Lung (tissue), 12 donors: Measurements from ENCODE around the gene MYH14. TPM values are rescaled to one million over a fixed set of nuclear protein-coding genes. Genes with fewer than 3 reads are reported as not detected.

Experiments used
- ATAC-seq: fragments of 200-7000 bp; cut with Tn5 transposase; one replicate; pipeline ENCODE4 v1.9.1; 2020; ENCODE audit warnings: moderate number of reproducible peaks; ENCODE audit not compliant: insufficient read depth, low FRiP score
- DNase-seq, 3 donors: peaks; one replicate each; pipeline ENCODE4 v3.0.0-alpha.2; 2013 to 2017
- H3K27ac ChIP-seq, 2 donors: one replicate each; pipeline ENCODE4 v1.5.1; 2013; ENCODE audit warnings: mild to moderate bottlenecking in 2 of 2, moderate library complexity in 2 of 2, control low read depth in 1 of 2, inconsistent platforms in 1 of 2, low read depth in 1 of 2, low read length in 1 of 2
- H3K27me3 ChIP-seq, 3 donors: one replicate each; pipeline ENCODE4 v1.5.1; 2013; ENCODE audit warnings: low read length in 2 of 3; ENCODE audit not compliant: control insufficient read depth in 3 of 3, insufficient read depth in 3 of 3
- H3K36me3 ChIP-seq, 4 donors: one replicate each; pipeline ENCODE4 v1.5.1; 2013; ENCODE audit warnings: low read length in 4 of 4, mild to moderate bottlenecking in 1 of 4, moderate library complexity in 1 of 4; ENCODE audit not compliant: control insufficient read depth in 4 of 4, insufficient read depth in 4 of 4
- H3K4me1 ChIP-seq, 5 donors: one replicate each; pipeline ENCODE4 v1.5.1; 2013; ENCODE audit warnings: low read length in 5 of 5, mild to moderate bottlenecking in 2 of 5, moderate library complexity in 1 of 5; ENCODE audit not compliant: control insufficient read depth in 5 of 5, insufficient read depth in 5 of 5
- H3K4me3 ChIP-seq: one replicate; pipeline ENCODE4 v1.5.1; 2013; ENCODE audit warnings: mild to moderate bottlenecking, control low read depth, moderate library complexity
- H3K9ac ChIP-seq, 2 donors: one replicate each; pipeline ENCODE4 v1.5.1; 2013; ENCODE audit warnings: low read length in 2 of 2, control low read depth in 1 of 2; ENCODE audit not compliant: insufficient read depth in 1 of 2
- H3K9me3 ChIP-seq, 4 donors: one replicate each; pipeline ENCODE4 v1.5.1; 2013; ENCODE audit warnings: low read length in 3 of 4, mild to moderate bottlenecking in 1 of 4, moderate library complexity in 1 of 4; ENCODE audit not compliant: control insufficient read depth in 4 of 4, insufficient read depth in 3 of 4
- WGBS, 2 donors: extraction: QIAGEN DNeasy Blood & Tissue Kit; methylation state at CpG; one replicate each; pipeline ENCODE4 v1.1.7; 2013; 5-methylcytosine and 5-hydroxymethylcytosine counted together
- polyA plus RNA-seq, 2 donors: library from polyadenylated mRNA; stranded (reverse); fragments of 200-250 nt; gene quantifications; one replicate each; pipeline ENCODE4 v1.2.1, GENCODE V29; 2013
- total RNA-seq, 2 donors: library from RNA; depleted of rRNA in 1 of 2; stranded (reverse); fragments of >200 nt in 1 of 2; gene quantifications; one replicate each; pipeline ENCODE4 v1.2.1, GENCODE V29; 2014 to 2021
- TF ChIP-seq, protein P1 (sequence below): IDR thresholded peaks from 2 replicates; pipeline ENCODE4 v1.5.1; 2012; ENCODE audit warnings: mild to moderate bottlenecking; ENCODE audit errors: control extremely low read depth, extremely low read depth
- donor health status: control.
- donor health status: control.
- donor health status: Bipolar disorder and iron deficiency.
- donor health status: healthy.
- donor health status: DM: yes; HTN: yes; CAD: no.

MYH14 gene
- total and polyA plus RNA-seq, 4 donors: 48.3 to 159 (median 98.6) TPM

DNA sequence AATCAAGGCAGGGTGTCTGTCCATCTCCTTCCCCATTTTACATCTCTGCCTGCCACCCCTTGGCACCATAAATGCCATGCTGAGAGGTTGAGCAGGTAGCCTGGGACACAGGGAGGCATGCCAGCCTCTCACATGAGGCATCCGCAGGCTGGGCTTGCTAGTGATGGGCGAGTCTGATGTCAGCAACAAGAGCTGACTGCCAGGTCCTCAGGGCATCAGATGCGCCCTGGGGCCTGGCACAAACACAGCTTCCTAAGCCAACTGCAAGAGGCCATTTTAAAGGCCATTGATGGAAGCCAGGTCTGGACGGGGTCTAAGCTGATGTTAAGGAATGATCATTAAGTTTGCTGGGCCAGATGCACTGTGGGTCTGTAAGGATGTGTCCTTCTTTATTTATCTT lies 34.6 kb downstream of the MYH14 start:
- Histone ChIP-seq H3K9me3 (peaks cover 0 to 4% (median 0%) of the 10 kb centered on the region in 4 donors), H3K27ac (no peak overlapping the region), H3K4me1 (peaks cover 0 to 23% (median 10%) of the 10 kb centered on the region in 5 donors), H3K4me3 (no peak overlapping the region), H3K27me3 (no peaks in the 10 kb centered on the region), H3K9ac (no peak overlapping the region), H3K36me3 (peaks cover 0 to 9% (median 0%) of the 10 kb centered on the region in 4 donors)
- WGBS, 2 donors: 83 to 88% methylated on average over 4 of the region's 4 CpGs
- DNase-seq (no peak), ATAC-seq (no peak)
- TF ChIP-seq, protein P1, sequence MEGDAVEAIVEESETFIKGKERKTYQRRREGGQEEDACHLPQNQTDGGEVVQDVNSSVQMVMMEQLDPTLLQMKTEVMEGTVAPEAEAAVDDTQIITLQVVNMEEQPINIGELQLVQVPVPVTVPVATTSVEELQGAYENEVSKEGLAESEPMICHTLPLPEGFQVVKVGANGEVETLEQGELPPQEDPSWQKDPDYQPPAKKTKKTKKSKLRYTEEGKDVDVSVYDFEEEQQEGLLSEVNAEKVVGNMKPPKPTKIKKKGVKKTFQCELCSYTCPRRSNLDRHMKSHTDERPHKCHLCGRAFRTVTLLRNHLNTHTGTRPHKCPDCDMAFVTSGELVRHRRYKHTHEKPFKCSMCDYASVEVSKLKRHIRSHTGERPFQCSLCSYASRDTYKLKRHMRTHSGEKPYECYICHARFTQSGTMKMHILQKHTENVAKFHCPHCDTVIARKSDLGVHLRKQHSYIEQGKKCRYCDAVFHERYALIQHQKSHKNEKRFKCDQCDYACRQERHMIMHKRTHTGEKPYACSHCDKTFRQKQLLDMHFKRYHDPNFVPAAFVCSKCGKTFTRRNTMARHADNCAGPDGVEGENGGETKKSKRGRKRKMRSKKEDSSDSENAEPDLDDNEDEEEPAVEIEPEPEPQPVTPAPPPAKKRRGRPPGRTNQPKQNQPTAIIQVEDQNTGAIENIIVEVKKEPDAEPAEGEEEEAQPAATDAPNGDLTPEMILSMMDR: no peak

DNA sequence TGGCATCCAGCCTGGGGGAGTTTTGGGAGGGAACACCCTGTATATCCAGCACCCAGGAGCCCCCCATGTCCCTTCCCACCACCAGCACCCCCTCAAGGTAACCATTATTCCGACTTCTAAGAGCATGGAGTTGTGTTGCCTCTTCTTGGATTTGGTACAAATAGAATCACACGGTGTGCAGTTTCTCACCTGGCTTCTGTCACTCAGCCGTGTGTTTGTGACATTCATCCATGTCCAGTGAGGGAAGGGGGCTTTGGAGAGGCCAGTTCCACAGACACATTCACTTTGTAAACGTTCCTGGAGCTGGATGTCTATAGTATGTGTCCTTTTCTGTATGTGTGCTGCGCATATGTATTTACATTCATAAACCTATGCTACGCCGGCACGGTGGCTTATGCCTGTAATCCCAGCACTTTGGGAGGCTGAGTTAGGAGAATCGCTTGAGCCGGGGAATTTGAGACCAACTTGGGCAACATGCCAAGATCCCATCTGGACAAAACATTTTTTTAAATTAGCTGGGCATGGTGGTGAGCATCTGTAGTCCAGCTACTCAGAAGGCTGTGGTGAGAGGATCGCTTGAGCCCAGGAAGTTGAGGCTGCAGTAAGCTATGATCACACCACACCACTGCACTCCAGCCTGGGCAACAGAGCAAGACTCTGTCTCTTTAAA lies 36.6 kb downstream of the MYH14 start:
- ATAC-seq: no peak

DNA sequence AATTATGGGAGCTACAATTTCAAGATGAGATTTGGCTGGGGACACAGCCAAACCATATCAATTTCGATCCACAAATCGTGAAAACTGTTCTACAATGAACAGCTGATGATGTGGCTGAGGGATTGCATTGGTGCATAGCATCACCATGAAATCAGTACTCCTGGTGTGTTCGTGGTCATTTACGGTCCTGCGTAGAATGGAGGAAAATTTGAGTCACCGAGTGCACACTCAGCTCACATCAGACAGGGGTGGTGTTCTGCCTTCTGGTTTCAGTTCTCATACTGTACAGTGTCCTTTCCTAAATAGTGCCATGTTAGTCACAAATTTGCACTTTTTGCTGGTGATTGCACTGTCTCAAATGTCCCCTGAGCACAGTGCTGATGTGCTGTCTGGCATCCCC lies 39.2 kb downstream of the MYH14 start:
- Histone ChIP-seq H3K9me3 (peaks cover 0 to 4% (median 0%) of the 10 kb centered on the region in 4 donors), H3K4me1 (no peaks in the 10 kb centered on the region), H3K36me3 (peaks cover 0 to 9% (median 1%) of the 10 kb centered on the region in 4 donors), H3K27ac (no peak overlapping the region), H3K4me3 (no peak overlapping the region), H3K9ac (no peak overlapping the region), H3K27me3 (no peaks in the 10 kb centered on the region)
- ATAC-seq (no peak), DNase-seq (no peak)
- TF ChIP-seq, protein P1: no peak
- WGBS, 2 donors: 86% methylated on average over 6 of the region's 6 CpGs

More for the DNA sequence above, 36.6 kb downstream of the MYH14 start:
- WGBS, 2 donors: 82 to 86% methylated on average over 11 of the region's 11 CpGs
- H3K36me3 ChIP-seq: peaks cover 0 to 9% (median 1%) of the 10 kb centered on the region in 4 donors
- DNase-seq: peak; percentile 37 to 61 (median 50)
- H3K4me3 ChIP-seq: no peak overlapping the region
- H3K27ac ChIP-seq: no peak overlapping the region
- no peak overlapping the region for H3K9ac ChIP-seq
- peaks cover 0 to 4% (median 0%) of the 10 kb centered on the region in 4 donors for H3K9me3 ChIP-seq
- H3K27me3 ChIP-seq: no peaks in the 10 kb centered on the region
- peaks cover 0 to 12% (median 9%) of the 10 kb centered on the region in 5 donors for H3K4me1 ChIP-seq
- TF ChIP-seq, protein P1: no peak
